Lower leg skin (tissue), 4 donors: ENCODE results near the gene STAMBPL1. TPM values are rescaled to one million over a fixed set of nuclear protein-coding genes. Genes with fewer than 3 reads are reported as not detected.

ENCODE experiments used
- DNase-seq, 2 donors: peaks; one replicate each; pipeline ENCODE4 v3.0.0-alpha.2; 2019; ENCODE audit warnings: low spot score in 2 of 2
- H3K4me3 ChIP-seq: fragments of 200-600 bp; sonication (generic); 2 replicates; pipeline ENCODE4 v1.5.1; 2017; ENCODE audit warnings: mild to moderate bottlenecking, low read depth; ENCODE audit not compliant: poor library complexity, severe bottlenecking
- CTCF ChIP-seq, 3 donors: fragments of 450-650 bp; IDR thresholded peaks; one replicate each; pipeline ENCODE4 v1.5.1; 2016; ENCODE audit warnings: antibody characterized with exemption in 3 of 3, mild to moderate bottlenecking in 3 of 3, moderate library complexity in 2 of 3
- POLR2A ChIP-seq, 2 donors: fragments of 450-650 bp; IDR thresholded peaks; one replicate each; pipeline ENCODE4 v1.6.1; 2016 to 2017; ENCODE audit warnings: antibody characterized with exemption in 2 of 2, mild to moderate bottlenecking in 1 of 2, moderate library complexity in 1 of 2
- WGBS, 2 donors: methylation state at CpG; one replicate each; pipeline ENCODE4 v1.1.5; 2018; 5-methylcytosine and 5-hydroxymethylcytosine counted together
- intact Hi-C: fragments of 100-400 bp; cut with DNase I; formaldehyde crosslinking; loops from one replicate; pipeline ENCODE4 v1.15.0; 2023; ENCODE audit warnings: low total_unique reads
- total RNA-seq, 4 donors: library from RNA; depleted of rRNA; stranded (reverse); fragments of >200 nt; gene quantifications; one replicate each; pipeline ENCODE4 v1.1.0, GENCODE V29; 2016

STAMBPL1 gene
- total RNA-seq, 4 donors from 2014 or later, result 6.9 to 16.2 (median 10.9) TPM

DNA sequence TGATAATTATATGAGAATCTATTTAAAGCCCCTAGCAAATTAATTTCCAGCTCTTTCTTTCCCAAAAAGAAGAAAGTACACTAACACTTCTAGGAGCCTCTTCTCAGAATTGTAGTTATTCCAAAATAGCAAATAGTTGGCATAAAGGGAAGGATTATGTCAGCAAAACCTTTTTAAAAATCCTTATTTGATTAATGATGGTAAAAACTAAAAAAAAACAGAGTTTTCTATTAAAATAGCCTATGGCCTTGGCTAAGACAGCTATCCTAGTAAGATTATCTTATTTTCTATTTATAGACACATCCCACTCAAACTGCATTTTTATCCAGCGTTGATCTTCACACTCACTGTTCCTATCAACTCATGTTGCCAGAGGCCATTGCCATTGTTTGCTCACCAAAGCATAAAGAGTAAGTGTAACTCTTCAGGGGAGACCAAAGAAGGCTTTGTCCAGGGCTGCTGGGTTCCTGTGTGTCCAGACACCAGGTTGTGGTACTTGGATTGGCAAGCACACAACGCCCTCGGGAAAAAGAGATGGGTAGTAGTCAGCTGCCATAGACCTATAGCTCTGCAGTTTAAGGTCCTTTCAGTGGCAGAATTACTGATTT, 41.0 kb downstream of the STAMBPL1 start:
- WGBS, 2 donors, result 55 to 69% methylated on average over 3 of the region's 3 CpGs

DNA sequence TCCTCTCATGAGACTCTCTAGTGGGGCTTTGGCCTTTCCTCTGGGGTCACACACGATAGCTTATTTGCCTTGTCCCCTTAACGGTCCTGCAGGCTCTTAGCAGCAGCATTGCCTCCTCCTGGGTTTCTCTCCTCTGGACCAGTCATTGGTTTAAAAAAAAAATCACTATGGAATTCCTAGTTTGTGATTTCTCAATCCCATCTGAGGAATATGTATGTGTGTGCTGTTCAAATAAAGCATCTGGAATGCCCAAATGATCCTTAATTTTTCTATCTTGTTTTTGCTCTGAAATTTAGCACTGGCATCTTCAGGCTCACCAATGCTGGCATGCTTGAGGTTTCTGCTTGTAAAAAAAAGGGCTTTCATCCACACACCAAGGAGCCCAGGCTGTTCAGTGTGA, 42.0 kb downstream of the STAMBPL1 start:
- DNase-seq, result no peak
- WGBS, 2 donors, result 80 to 85% methylated on average over 2 of the region's 2 CpGs
- intact Hi-C loops, result no loop called here
- no peak overlapping the region for H3K4me3 ChIP-seq
- TF ChIP-seq CTCF (IDR thresholded peaks at IDR 0.05), result no peak
- no peak for TF ChIP-seq POLR2A (IDR thresholded peaks at IDR 0.05)

More for the DNA sequence above, 41.0 kb downstream of the STAMBPL1 start:
- TF ChIP-seq CTCF (IDR thresholded peaks at IDR 0.05), result no peak
- no peak for TF ChIP-seq POLR2A (IDR thresholded peaks at IDR 0.05)
- no peak for DNase-seq
- H3K4me3 ChIP-seq, result no peak overlapping the region
- intact Hi-C loops, result no loop called here

DNA sequence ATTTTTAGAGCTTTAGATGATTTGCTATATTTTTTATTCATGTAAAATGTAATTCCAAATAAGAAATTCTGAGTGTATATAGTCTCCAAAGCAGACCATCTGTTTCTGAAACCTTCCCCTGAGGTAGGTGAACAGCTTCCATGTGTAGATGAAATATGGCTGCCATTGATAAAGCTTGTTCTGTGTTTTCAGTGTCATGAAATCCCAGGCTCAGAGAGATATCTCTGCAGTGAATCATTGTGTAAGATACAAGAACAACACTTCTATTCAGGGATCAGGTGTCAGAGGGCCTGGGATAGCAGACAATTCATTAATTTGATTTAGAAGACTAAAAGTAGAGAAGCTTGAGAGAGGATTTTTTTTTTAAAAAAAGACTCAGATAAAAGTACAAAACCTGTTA, 43.5 kb downstream of the STAMBPL1 start:
- intact Hi-C loops, result no loop called here
- TF ChIP-seq POLR2A (IDR thresholded peaks at IDR 0.05), result no peak
- TF ChIP-seq CTCF (IDR thresholded peaks at IDR 0.05), result no peak
- no peak for DNase-seq
- no peak overlapping the region for H3K4me3 ChIP-seq

DNA sequence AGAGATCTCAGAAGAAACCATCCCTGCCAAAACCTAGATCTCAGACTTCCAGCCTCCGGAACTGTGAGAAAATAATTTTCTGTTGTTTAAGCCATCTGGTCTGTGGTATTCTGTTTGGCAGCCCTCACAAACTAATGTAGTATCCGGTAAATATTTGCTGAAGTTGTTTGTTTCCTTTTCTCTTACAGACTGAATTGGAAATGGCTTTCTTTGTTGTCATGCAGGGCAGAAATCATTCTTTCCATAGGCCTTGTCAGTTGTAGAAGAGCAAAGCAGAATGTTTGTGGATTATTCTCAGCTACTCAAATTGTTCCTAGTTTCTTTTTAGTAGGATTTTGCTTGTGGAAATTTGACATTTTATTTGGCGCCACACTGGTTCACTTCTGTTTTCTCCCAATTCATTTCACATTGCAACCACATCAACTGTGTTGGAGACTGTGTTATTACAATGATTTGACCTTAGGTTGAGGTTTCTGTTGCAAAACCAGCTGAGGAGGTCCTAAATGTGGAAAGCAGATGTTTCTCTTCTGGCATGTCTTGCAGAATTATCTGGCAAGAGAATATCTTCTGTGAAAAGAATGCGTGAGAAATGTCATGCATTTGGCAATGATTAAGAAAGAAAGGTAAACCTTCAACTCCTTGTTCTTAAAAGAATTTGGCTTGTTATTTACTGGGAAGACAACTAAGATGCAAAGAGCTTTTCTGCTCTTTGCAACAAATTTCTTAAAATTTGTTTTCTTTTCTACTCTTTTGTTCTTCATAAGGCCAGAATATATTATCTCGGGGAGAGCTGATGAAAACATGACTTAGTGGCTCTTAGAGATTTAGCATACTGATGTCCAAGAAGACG, 46.7 kb downstream of the STAMBPL1 start:
- TF ChIP-seq CTCF (IDR thresholded peaks at IDR 0.05) (no peak), POLR2A (IDR thresholded peaks at IDR 0.05) (no peak)
- intact Hi-C loops, result no loop called here
- no peak overlapping the region for H3K4me3 ChIP-seq
- 30 to 44% methylated on average over 6 of the region's 6 CpGs for WGBS, 2 donors
- no peak for DNase-seq

DNA sequence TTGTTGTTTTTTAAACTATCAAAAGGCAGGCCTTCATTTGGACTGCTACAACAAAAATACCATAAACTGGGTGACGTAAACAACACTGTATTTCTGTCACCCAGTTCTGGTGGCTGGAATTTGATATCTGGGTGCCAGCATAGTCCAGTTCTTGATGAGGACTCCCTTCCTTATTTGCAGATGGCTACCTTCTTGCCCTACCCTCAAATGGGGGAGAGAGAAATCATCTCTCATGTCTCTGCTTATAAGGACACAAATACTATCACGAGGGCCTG, 47.3 kb downstream of the STAMBPL1 start:
- H3K4me3 ChIP-seq, result no peak overlapping the region
- TF ChIP-seq POLR2A (IDR thresholded peaks at IDR 0.05) (no peak), CTCF (IDR thresholded peaks at IDR 0.05) (no peak)
- intact Hi-C loops, result no loop called here
- WGBS, 2 donors, result 63 to 70% methylated on average over 2 of the region's 2 CpGs
- DNase-seq, result no peak
